HL-60/S4 treated with phorbol 12-myristate 13-acetate at 8.2 ng/mL for 4 days and 3 days (cell line): Measurements from ENCODE around the gene TTBK2.

Experiments used
- in situ Hi-C: fragments of 300-500 bp; cut with MboI; formaldehyde crosslinking; loops from 2 replicates; pipeline ENCODE4 v1.15.0; 2022; ENCODE audit warnings: low sequenced_read_pairs

The TTBK2 gene

GRCh38 chr15:42704492-42704926, 216.1 kb downstream of the TTBK2 start:
- in situ Hi-C loops = no loop called here

GRCh38 chr15:42696626-42697025, 224.0 kb downstream of the TTBK2 start:
- in situ Hi-C loops = no loop called here

- in situ Hi-C loops = no loop called here
These were observed 225.0 kb downstream of the TTBK2 start for GRCh38 chr15:42695527-42696071.

- in situ Hi-C loops = no loop called here
These were observed 226.2 kb downstream of the TTBK2 start for GRCh38 chr15:42694398-42694797.

GRCh38 chr15:42693942-42694341, 226.6 kb downstream of the TTBK2 start:
- in situ Hi-C loops = no loop called here

GRCh38 chr15:42693496-42693895, 227.1 kb downstream of the TTBK2 start:
- in situ Hi-C loops = no loop called here

- in situ Hi-C loops = no loop called here
These were observed 227.6 kb downstream of the TTBK2 start for GRCh38 chr15:42692997-42693396.

- in situ Hi-C loops = no loop called here
These were observed 228.0 kb downstream of the TTBK2 start for GRCh38 chr15:42692536-42692935.

GRCh38 chr15:42691770-42692169, 228.8 kb downstream of the TTBK2 start:
- in situ Hi-C loops = no loop called here

GRCh38 chr15:42691308-42691707, 229.3 kb downstream of the TTBK2 start:
- in situ Hi-C loops = no loop called here
